KMS-11 (cell line): Measurements from ENCODE around the gene TMEM225.

ENCODE experiments used
- H2AFZ ChIP-seq: fragments of 200-600 bp; sonication (generic); 2 replicates; pipeline ENCODE4 v1.6.1; 2016; ENCODE audit warnings: antibody characterized with exemption, mixed run types, low read depth
- H3K27ac ChIP-seq: fragments of 200-600 bp; sonication (generic); 2 replicates; pipeline ENCODE4 v1.6.1; 2016; ENCODE audit warnings: mild to moderate bottlenecking, mixed run types
- H3K27me3 ChIP-seq: fragments of 200-600 bp; sonication (generic); 2 replicates; pipeline ENCODE4 v1.6.1; 2017; ENCODE audit warnings: mild to moderate bottlenecking, low read depth, mixed run types, moderate library complexity; ENCODE audit not compliant: insufficient read depth
- H3K36me3 ChIP-seq: fragments of 200-600 bp; sonication (generic); 2 replicates; pipeline ENCODE4 v1.6.1; 2017; ENCODE audit warnings: mild to moderate bottlenecking, mixed run types; ENCODE audit not compliant: insufficient read depth
- H3K4me1 ChIP-seq: fragments of 200-600 bp; sonication (generic); 2 replicates; pipeline ENCODE4 v1.6.1; 2016; ENCODE audit warnings: mild to moderate bottlenecking, low read depth, mixed run types; ENCODE audit not compliant: poor library complexity, severe bottlenecking
- H3K4me2 ChIP-seq: fragments of 200-600 bp; sonication (generic); 2 replicates; pipeline ENCODE4 v1.7.0; 2016; ENCODE audit warnings: mild to moderate bottlenecking, mixed run types
- H3K4me3 ChIP-seq: fragments of 200-600 bp; sonication (generic); IDR thresholded peaks from 2 replicates; pipeline ENCODE4 v1.6.1; 2017; ENCODE audit warnings: low read depth, low read length, mixed read lengths; ENCODE audit not compliant: insufficient read depth
- H3K79me2 ChIP-seq: fragments of 200-600 bp; sonication (generic); 2 replicates; pipeline ENCODE4 v1.6.1; 2016; ENCODE audit warnings: low read depth, mixed run types; ENCODE audit not compliant: insufficient read depth
- H3K9ac ChIP-seq: fragments of 200-600 bp; sonication (generic); 2 replicates; pipeline ENCODE4 v1.6.1; 2016; ENCODE audit warnings: mild to moderate bottlenecking, mixed run types
- H4K20me1 ChIP-seq: fragments of 200-600 bp; sonication (generic); 2 replicates; pipeline ENCODE4 v1.6.1; 2016; ENCODE audit warnings: mild to moderate bottlenecking, mixed run types; ENCODE audit not compliant: insufficient read depth
- CTCF ChIP-seq: fragments of 200-600 bp; sonication (generic); conservative IDR thresholded peaks from 2 replicates; pipeline ENCODE4 v1.6.1; 2017; ENCODE audit warnings: low read depth, mild to moderate bottlenecking, antibody characterized with exemption, low read length, moderate library complexity, mixed read lengths

The TMEM225 gene

GRCh38 chr11:123853038-123853437 lies 32.4 kb downstream of the TMEM225 start:
- H3K4me1 ChIP-seq: no peaks in the 10 kb centered on the region
- no peaks in the 10 kb centered on the region for H3K79me2 ChIP-seq
- no peaks in the 10 kb centered on the region for H4K20me1 ChIP-seq
- no peak overlapping the region for H3K9ac ChIP-seq
- no peak overlapping the region for H2AFZ ChIP-seq
- no peak overlapping the region for H3K4me2 ChIP-seq
- no peaks in the 10 kb centered on the region for H3K27me3 ChIP-seq
- no peak overlapping the region for H3K4me3 ChIP-seq
- H3K36me3 ChIP-seq: no peaks in the 10 kb centered on the region
- H3K27ac ChIP-seq: no peak overlapping the region
- no peak for TF ChIP-seq CTCF

- TF ChIP-seq CTCF: no peak
- no peak overlapping the region for H3K27ac ChIP-seq
- no peaks in the 10 kb centered on the region for H4K20me1 ChIP-seq
- H3K9ac ChIP-seq: no peak overlapping the region
- no peak overlapping the region for H3K4me3 ChIP-seq
- no peak overlapping the region for H2AFZ ChIP-seq
- H3K79me2 ChIP-seq: no peaks in the 10 kb centered on the region
- no peaks in the 10 kb centered on the region for H3K27me3 ChIP-seq
- H3K4me1 ChIP-seq: no peaks in the 10 kb centered on the region
- no peak overlapping the region for H3K4me2 ChIP-seq
- no peaks in the 10 kb centered on the region for H3K36me3 ChIP-seq
These were observed 33.1 kb downstream of the TMEM225 start for GRCh38 chr11:123852321-123852720.

GRCh38 chr11:123851110-123851509 lies 34.4 kb downstream of the TMEM225 start:
- Histone ChIP-seq H3K4me2 (no peak overlapping the region), H3K9ac (no peak overlapping the region), H3K4me3 (no peak overlapping the region), H3K4me1 (no peaks in the 10 kb centered on the region), H3K36me3 (no peaks in the 10 kb centered on the region), H2AFZ (no peak overlapping the region), H4K20me1 (no peaks in the 10 kb centered on the region), H3K79me2 (no peaks in the 10 kb centered on the region), H3K27ac (no peak overlapping the region), H3K27me3 (no peaks in the 10 kb centered on the region)
- no peak for TF ChIP-seq CTCF

GRCh38 chr11:123841174-123841573 lies 44.3 kb downstream of the TMEM225 start:
- H4K20me1 ChIP-seq: no peaks in the 10 kb centered on the region
- H3K4me1 ChIP-seq: no peaks in the 10 kb centered on the region
- H3K27ac ChIP-seq: no peak overlapping the region
- no peak overlapping the region for H3K9ac ChIP-seq
- H3K27me3 ChIP-seq: no peaks in the 10 kb centered on the region
- no peak overlapping the region for H3K4me3 ChIP-seq
- H2AFZ ChIP-seq: no peak overlapping the region
- no peaks in the 10 kb centered on the region for H3K79me2 ChIP-seq
- no peak overlapping the region for H3K4me2 ChIP-seq
- no peak for TF ChIP-seq CTCF
- H3K36me3 ChIP-seq: no peaks in the 10 kb centered on the region
